Neuronal stem cell (in vitro differentiated cells): ENCODE measurements around the gene MOBP.

Experiments used
- DNase-seq: peaks from one replicate; pipeline ENCODE4 v3.0.0-alpha.2; 2013; ENCODE audit warnings: low spot score
- H2AFZ ChIP-seq: one replicate; pipeline ENCODE4 v1.6.1; 2013; ENCODE audit warnings: mild to moderate bottlenecking, low read length, inconsistent platforms
- H2AK5ac ChIP-seq: 2 replicates; pipeline ENCODE4 v1.6.1; 2013; ENCODE audit warnings: low read depth, mild to moderate bottlenecking, inconsistent platforms, low read length, moderate library complexity, mixed read lengths
- H2BK120ac ChIP-seq: 2 replicates; pipeline ENCODE4 v1.6.1; 2013; ENCODE audit warnings: low read depth, mild to moderate bottlenecking, inconsistent platforms, low read length, moderate library complexity, mixed read lengths
- H2BK12ac ChIP-seq: one replicate; pipeline ENCODE4 v1.6.1; 2013; ENCODE audit warnings: low read length, inconsistent platforms
- H2BK15ac ChIP-seq: 2 replicates; pipeline ENCODE4 v1.6.1; 2013; ENCODE audit warnings: mild to moderate bottlenecking, low read length, inconsistent platforms, mixed read lengths
- H2BK5ac ChIP-seq: one replicate; pipeline ENCODE4 v1.6.1; 2013; ENCODE audit warnings: inconsistent platforms, mild to moderate bottlenecking, low read length, moderate library complexity
- H3K14ac ChIP-seq: one replicate; pipeline ENCODE4 v1.6.1; 2013; ENCODE audit warnings: low read length, inconsistent platforms
- H3K18ac ChIP-seq: 2 replicates; pipeline ENCODE4 v1.6.1; 2013; ENCODE audit warnings: low read length, inconsistent platforms
- H3K23ac ChIP-seq: 2 replicates; pipeline ENCODE4 v1.6.1; 2013; ENCODE audit warnings: low read depth, mild to moderate bottlenecking, mixed read lengths, low read length, inconsistent platforms; ENCODE audit not compliant: poor library complexity
- H3K27ac ChIP-seq: replicated peaks from 3 replicates; pipeline ENCODE4 v1.5.1; 2013; ENCODE audit warnings: low read length, inconsistent platforms
- H3K27me3 ChIP-seq, 3 experiments: 2 replicates each; pipeline ENCODE4 v1.6.1; 2013; ENCODE audit warnings: low read length in 3 of 3, mild to moderate bottlenecking in 2 of 3, inconsistent platforms in 1 of 3, low read depth in 1 of 3, mixed read lengths in 1 of 3, moderate library complexity in 1 of 3; ENCODE audit not compliant: control insufficient read depth in 3 of 3, insufficient read depth in 3 of 3
- H3K36me3 ChIP-seq, 2 donors: replicated peaks in 1 of 2; 2 replicates each; pipeline ENCODE4 v1.6.1; 2013; ENCODE audit warnings: low read length in 2 of 2; ENCODE audit not compliant: control insufficient read depth in 2 of 2, insufficient read depth in 2 of 2
- H3K4ac ChIP-seq: 2 replicates; pipeline ENCODE4 v1.6.1; 2013; ENCODE audit warnings: inconsistent platforms, mild to moderate bottlenecking, low read length, moderate library complexity
- H3K4me1 ChIP-seq, 2 donors: 1 replicate in 1 of 2; 2 replicates in 1 of 2; pipeline ENCODE4 v1.6.1; 2013; ENCODE audit warnings: low read length in 2 of 2, low read depth in 1 of 2; ENCODE audit not compliant: control insufficient read depth in 2 of 2, insufficient read depth in 1 of 2
- H3K4me2 ChIP-seq: one replicate; pipeline ENCODE4 v1.6.1; 2013; ENCODE audit warnings: mild to moderate bottlenecking, low read length, inconsistent platforms; ENCODE audit not compliant: insufficient read depth, poor library complexity, severe bottlenecking
- H3K4me3 ChIP-seq, 2 donors: 2 replicates each; pipeline ENCODE4 v1.5.1; 2013; ENCODE audit warnings: low read length in 2 of 2, mild to moderate bottlenecking in 2 of 2, inconsistent platforms in 1 of 2, moderate library complexity in 1 of 2
- H3K79me1 ChIP-seq: one replicate; pipeline ENCODE4 v1.6.1; 2013; ENCODE audit warnings: low read depth, mild to moderate bottlenecking, inconsistent platforms, low read length, moderate library complexity
- H3K9ac ChIP-seq: one replicate; pipeline ENCODE4 v1.6.1; 2013; ENCODE audit warnings: mild to moderate bottlenecking, low read depth, low read length, inconsistent platforms; ENCODE audit not compliant: poor library complexity
- H3K9me3 ChIP-seq, 2 donors: replicated peaks in 1 of 2; 2 replicates each; pipeline versions ENCODE3 to v1.6.1; 2013; ENCODE audit warnings: low read length in 2 of 2, mild to moderate bottlenecking in 2 of 2, inconsistent platforms in 1 of 2, low read depth in 1 of 2, mixed read lengths in 1 of 2, moderate library complexity in 1 of 2; ENCODE audit not compliant: control insufficient read depth in 2 of 2, insufficient read depth in 1 of 2
- H4K8ac ChIP-seq: one replicate; pipeline ENCODE4 v1.6.1; 2013; ENCODE audit warnings: low read depth, mild to moderate bottlenecking, inconsistent platforms, low read length, moderate library complexity
- H4K91ac ChIP-seq: one replicate; pipeline ENCODE4 v1.6.1; 2013; ENCODE audit warnings: low read length, low read depth, mild to moderate bottlenecking, inconsistent platforms; ENCODE audit not compliant: poor library complexity
- WGBS, 2 donors: extraction: QIAGEN DNeasy Blood & Tissue Kit; methylation state at CpG; one replicate each; pipeline ENCODE4 v1.1.7; 2013; ENCODE audit warnings: missing lambda C conversion rate in 2 of 2, mixed read lengths in 1 of 2; ENCODE audit not compliant: insufficient read length in 2 of 2, insufficient replicate concordance in 1 of 2; ENCODE audit errors: extremely low coverage in 2 of 2; 5-methylcytosine and 5-hydroxymethylcytosine counted together

The MOBP gene

DNA sequence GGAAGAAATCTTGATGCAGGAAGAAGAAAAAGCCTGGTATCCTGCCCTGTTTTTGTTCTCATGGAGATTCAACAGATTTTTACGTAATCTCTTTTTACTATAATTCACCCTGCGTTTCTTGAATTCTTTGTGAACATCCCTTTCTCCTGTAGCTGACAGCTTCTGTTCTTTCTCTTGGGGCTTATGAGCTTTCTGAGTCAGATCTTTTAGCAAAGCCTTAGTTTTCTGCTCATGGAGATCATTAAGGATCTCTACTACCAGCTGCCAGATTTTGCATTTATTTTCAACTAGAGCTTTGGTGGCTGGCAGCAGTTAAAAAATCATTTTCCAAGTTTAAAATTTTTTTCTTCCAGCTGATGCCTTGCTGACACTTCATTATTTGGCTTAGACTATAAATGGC, 51.6 kb downstream of the MOBP start:
- Histone ChIP-seq H3K18ac (no peak overlapping the region), H2BK15ac (no peak overlapping the region), H3K23ac (no peak overlapping the region), H3K79me1 (no peaks in the 10 kb centered on the region), H3K4me3 (no peak overlapping the region), H3K27ac (no peak overlapping the region), H3K9ac (no peak overlapping the region), H3K4me1 (peaks cover 0 to 1% of the 10 kb centered on the region in 2 donors), H2AFZ (no peak overlapping the region), H2AK5ac (no peak overlapping the region), H2BK12ac (no peak overlapping the region), H3K9me3 (peaks cover 0 to 4% of the 10 kb centered on the region in 2 donors), H3K36me3 (no peaks in the 10 kb centered on the region), H2BK5ac (no peak overlapping the region), H4K91ac (no peak overlapping the region), H4K8ac (no peak overlapping the region), H3K4ac (no peak overlapping the region), H2BK120ac (no peak overlapping the region), H3K14ac (no peak overlapping the region), H3K4me2 (no peak overlapping the region), H3K27me3 (peaks cover 0 to 4% (median 0%) of the 10 kb centered on the region in 3 experiments)
- no CpG with 5 or more reads among the region's 2 CpGs for WGBS, 2 donors
- DNase-seq: no peak

DNA sequence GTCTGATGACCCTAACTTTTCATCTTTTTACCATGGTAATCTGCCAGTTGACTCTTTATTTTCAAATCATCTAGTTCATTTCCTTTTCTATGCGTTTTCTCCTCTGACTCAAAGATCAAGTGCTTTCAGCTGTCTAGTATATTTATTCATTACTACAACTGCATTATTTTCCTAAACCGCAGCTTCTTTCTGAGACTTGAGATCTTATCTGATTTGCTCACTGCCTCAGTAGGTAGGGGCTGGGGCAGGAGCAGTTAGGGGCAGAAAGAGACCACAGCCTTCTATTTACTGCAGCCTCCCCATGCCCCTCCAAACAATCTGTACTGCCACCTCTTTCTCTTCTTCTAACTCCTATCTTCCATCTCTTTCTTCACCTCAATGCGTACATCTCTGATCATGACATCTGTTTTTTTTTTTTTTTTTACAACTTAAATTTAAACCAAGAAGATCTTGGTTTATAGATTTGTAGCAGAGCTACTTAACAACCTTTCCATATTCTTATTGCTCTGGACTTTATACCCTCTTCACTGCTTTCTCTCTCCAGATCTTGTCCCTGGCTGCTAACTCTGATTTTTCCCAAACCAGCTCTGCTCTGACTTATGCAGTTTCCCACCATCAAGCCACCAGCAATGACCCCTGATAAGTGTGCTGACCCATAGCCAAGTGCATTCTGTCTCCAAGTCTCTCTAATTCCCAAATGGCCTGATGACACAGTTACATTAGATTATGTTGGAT, 52.2 kb downstream of the MOBP start:
- peaks cover 0 to 4% of the 10 kb centered on the region in 2 donors for H3K9me3 ChIP-seq
- H4K91ac ChIP-seq: no peak overlapping the region
- 100% methylated on average over 1 of the region's 3 CpGs; no CpG with 5 or more reads in 1 of the 2 donors for WGBS, 2 donors
- no peak overlapping the region for H3K18ac ChIP-seq
- H3K27ac ChIP-seq: no peak overlapping the region
- no peak overlapping the region for H3K14ac ChIP-seq
- no peak overlapping the region for H4K8ac ChIP-seq
- H2BK5ac ChIP-seq: no peak overlapping the region
- H3K4me1 ChIP-seq: peaks cover 0 to 1% of the 10 kb centered on the region in 2 donors
- no peak overlapping the region for H2BK12ac ChIP-seq
- no peak overlapping the region for H3K23ac ChIP-seq
- H3K9ac ChIP-seq: no peak overlapping the region
- no peak overlapping the region for H3K4me3 ChIP-seq
- peaks cover 0 to 4% (median 0%) of the 10 kb centered on the region in 3 experiments for H3K27me3 ChIP-seq
- no peak overlapping the region for H2BK120ac ChIP-seq
- no peak overlapping the region for H3K4me2 ChIP-seq
- no peak overlapping the region for H2AK5ac ChIP-seq
- no peaks in the 10 kb centered on the region for H3K36me3 ChIP-seq
- no peak overlapping the region for H2BK15ac ChIP-seq
- no peak overlapping the region for H2AFZ ChIP-seq
- no peaks in the 10 kb centered on the region for H3K79me1 ChIP-seq
- no peak for DNase-seq
- no peak overlapping the region for H3K4ac ChIP-seq

GRCh38 chr3:39521456-39521855, 54.0 kb downstream of the MOBP start:
- no peaks in the 10 kb centered on the region for H3K36me3 ChIP-seq
- H3K4me2 ChIP-seq: no peak overlapping the region
- no peak overlapping the region for H3K9ac ChIP-seq
- H3K79me1 ChIP-seq: no peaks in the 10 kb centered on the region
- H2AFZ ChIP-seq: no peak overlapping the region
- H3K27ac ChIP-seq: no peak overlapping the region
- H3K9me3 ChIP-seq: peaks cover 0 to 4% of the 10 kb centered on the region in 2 donors
- H4K91ac ChIP-seq: no peak overlapping the region
- H2BK12ac ChIP-seq: no peak overlapping the region
- H3K4ac ChIP-seq: no peak overlapping the region
- no peak overlapping the region for H2BK120ac ChIP-seq
- H4K8ac ChIP-seq: no peak overlapping the region
- H2BK5ac ChIP-seq: no peak overlapping the region
- no CpG with 5 or more reads among the region's 3 CpGs for WGBS, 2 donors
- DNase-seq: no peak
- H2AK5ac ChIP-seq: no peak overlapping the region
- H3K4me1 ChIP-seq: no peaks in the 10 kb centered on the region
- H3K18ac ChIP-seq: no peak overlapping the region
- H2BK15ac ChIP-seq: no peak overlapping the region
- no peak overlapping the region for H3K14ac ChIP-seq
- no peak overlapping the region for H3K4me3 ChIP-seq
- H3K27me3 ChIP-seq: no peaks in the 10 kb centered on the region
- H3K23ac ChIP-seq: no peak overlapping the region

GRCh38 chr3:39524107-39524506, 56.6 kb downstream of the MOBP start:
- Histone ChIP-seq H3K14ac (no peak overlapping the region), H3K79me1 (no peaks in the 10 kb centered on the region), H3K36me3 (no peaks in the 10 kb centered on the region), H3K23ac (no peak overlapping the region), H3K4ac (no peak overlapping the region), H3K4me2 (no peak overlapping the region), H2AK5ac (no peak overlapping the region), H3K4me3 (no peak overlapping the region), H3K9ac (no peak overlapping the region), H2BK15ac (no peak overlapping the region), H4K91ac (no peak overlapping the region), H3K9me3 (peaks cover 0 to 4% of the 10 kb centered on the region in 2 donors), H2AFZ (no peak overlapping the region), H3K27me3 (no peaks in the 10 kb centered on the region), H2BK5ac (no peak overlapping the region), H3K18ac (no peak overlapping the region), H2BK120ac (no peak overlapping the region), H2BK12ac (no peak overlapping the region), H4K8ac (no peak overlapping the region), H3K4me1 (no peaks in the 10 kb centered on the region), H3K27ac (no peak overlapping the region)
- no CpG with 5 or more reads among the region's 1 CpG for WGBS, 2 donors
- no peak for DNase-seq
